ENCODE data around the gene BCL11A. TPM values are rescaled to one million over a fixed set of nuclear protein-coding genes. Genes with fewer than 3 reads are reported as not detected.

The BCL11A gene
- total RNA-seq, 4 donors from 2014 or later = 0.22 TPM; not detected in 3

DNA sequence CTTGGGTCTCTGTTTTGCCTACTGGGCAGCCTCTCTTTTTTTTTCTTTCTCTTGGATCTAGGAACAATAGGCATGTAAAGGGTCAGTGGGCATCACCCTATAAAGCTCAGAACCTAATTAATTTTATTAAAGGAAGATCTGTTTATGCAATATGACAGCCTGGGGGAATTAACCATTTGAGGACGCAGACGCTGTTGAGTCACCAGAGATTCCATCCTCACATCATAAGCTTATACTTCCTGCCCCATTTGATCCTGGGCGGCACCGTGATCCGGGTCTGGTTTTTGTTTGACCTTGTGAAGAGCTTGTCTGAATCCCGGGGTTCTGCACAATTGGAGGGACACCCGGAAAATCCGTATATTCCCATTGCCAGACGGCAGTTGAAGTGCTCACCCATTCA is 16.8 kb upstream of the BCL11A start:
- 5 to 6% methylated on average over 9 of the region's 9 CpGs for WGBS, 2 donors
- peaks cover 0 to 76% of the 10 kb centered on the region in 2 donors for H3K27me3 ChIP-seq
- H3K4me3 ChIP-seq = no peak overlapping the region

DNA sequence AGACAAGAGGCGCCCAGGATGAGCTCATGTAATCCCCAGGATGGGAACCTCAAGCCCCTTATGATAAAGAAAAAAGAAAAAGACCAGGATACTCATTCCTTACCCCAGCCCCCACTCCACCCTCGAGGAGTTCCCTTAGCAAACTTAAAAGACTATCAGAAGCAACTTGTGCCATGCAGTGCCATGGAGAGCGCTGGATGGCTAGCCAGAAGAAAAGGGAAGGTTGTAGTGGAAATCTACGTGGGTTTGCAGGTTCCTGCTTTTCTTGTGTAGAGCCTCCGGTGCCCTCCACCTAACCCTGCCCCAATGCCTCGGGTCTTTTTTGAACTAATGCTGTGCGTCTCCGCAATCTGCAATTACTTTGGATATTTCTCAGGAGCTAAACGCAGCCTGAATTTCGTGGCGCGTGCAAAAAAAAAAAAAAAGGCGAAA is 16.2 kb upstream of the BCL11A start:
- Histone ChIP-seq H3K27ac (no peak overlapping the region), H3K9me3 (no peaks in the 10 kb centered on the region), H3K4me1 (peaks cover 0 to 9% (median 0%) of the 10 kb centered on the region in 4 donors), H3K4me3 (peak overlapping the region in 1 of 4 donors; percentile 8), H3K36me3 (no peaks in the 10 kb centered on the region), H3K27me3 (peaks cover 0 to 81% of the 10 kb centered on the region in 2 donors)
- WGBS, 2 donors = 3 to 5% methylated on average over 13 of the region's 13 CpGs
- no peak for DNase-seq (ENCODE audit: low spot score in 2 of 2)
- TF ChIP-seq EP300 (IDR thresholded peaks at IDR 0.05) = no peak
- no peak for TF ChIP-seq POLR2A (IDR thresholded peaks at IDR 0.05)
- TF ChIP-seq, protein P1, sequence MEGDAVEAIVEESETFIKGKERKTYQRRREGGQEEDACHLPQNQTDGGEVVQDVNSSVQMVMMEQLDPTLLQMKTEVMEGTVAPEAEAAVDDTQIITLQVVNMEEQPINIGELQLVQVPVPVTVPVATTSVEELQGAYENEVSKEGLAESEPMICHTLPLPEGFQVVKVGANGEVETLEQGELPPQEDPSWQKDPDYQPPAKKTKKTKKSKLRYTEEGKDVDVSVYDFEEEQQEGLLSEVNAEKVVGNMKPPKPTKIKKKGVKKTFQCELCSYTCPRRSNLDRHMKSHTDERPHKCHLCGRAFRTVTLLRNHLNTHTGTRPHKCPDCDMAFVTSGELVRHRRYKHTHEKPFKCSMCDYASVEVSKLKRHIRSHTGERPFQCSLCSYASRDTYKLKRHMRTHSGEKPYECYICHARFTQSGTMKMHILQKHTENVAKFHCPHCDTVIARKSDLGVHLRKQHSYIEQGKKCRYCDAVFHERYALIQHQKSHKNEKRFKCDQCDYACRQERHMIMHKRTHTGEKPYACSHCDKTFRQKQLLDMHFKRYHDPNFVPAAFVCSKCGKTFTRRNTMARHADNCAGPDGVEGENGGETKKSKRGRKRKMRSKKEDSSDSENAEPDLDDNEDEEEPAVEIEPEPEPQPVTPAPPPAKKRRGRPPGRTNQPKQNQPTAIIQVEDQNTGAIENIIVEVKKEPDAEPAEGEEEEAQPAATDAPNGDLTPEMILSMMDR (IDR thresholded peaks at IDR 0.05) = no peak

More for the DNA sequence above, 16.8 kb upstream of the BCL11A start:
- DNase-seq (ENCODE audit: low spot score in 2 of 2) = no peak
- H3K27ac ChIP-seq = no peak overlapping the region
- H3K9me3 ChIP-seq = no peaks in the 10 kb centered on the region
- TF ChIP-seq, protein P1 (IDR thresholded peaks at IDR 0.05) = no peak
- no peak for TF ChIP-seq EP300 (IDR thresholded peaks at IDR 0.05)
- no peak for TF ChIP-seq POLR2A (IDR thresholded peaks at IDR 0.05)
- H3K4me1 ChIP-seq = peaks cover 0 to 9% (median 0%) of the 10 kb centered on the region in 4 donors
- H3K36me3 ChIP-seq = no peaks in the 10 kb centered on the region

DNA sequence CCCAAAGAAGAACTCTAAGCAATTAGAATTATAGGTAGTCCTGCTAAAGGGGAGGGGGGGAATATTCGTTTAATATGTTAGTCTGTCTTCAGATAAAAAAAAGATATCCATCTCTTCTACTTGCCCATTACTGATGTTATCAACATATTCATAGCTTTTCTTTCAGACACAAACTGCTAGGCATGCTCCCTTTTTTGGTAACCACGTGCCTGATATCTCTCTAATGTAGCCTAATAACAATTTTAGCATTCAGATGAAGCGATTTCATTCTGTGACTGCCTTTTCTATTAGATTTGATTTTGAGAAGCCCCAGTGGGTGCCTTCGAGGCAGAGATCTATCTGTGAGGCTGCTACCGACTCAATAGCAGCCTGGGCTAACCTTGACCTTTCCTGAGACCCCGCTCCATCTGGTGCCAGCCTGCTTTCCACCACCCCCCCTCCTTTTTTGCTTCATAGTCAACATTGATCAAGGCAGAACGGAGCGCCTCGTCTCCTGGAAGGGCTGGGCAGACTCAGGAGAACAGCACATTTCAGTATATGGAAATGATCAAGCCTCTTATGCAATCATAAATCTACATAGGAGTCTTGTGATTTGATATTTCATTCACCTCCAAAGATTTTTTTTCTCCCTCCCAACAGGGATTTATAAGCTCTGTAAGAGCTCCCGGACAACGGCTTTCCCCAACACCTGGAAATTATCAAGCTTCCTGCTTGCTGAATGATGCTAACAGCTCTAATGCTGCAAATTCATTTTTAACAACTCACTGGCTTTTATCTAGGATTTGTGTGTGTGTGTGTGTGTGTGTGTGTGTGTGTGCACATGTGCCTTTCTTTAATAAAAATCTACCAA is 14.7 kb upstream of the BCL11A start:
- WGBS, 2 donors = 21 to 25% methylated on average over 11 of the region's 11 CpGs
- Histone ChIP-seq H3K9me3 (no peaks in the 10 kb centered on the region), H3K27ac (no peak overlapping the region)

DNA sequence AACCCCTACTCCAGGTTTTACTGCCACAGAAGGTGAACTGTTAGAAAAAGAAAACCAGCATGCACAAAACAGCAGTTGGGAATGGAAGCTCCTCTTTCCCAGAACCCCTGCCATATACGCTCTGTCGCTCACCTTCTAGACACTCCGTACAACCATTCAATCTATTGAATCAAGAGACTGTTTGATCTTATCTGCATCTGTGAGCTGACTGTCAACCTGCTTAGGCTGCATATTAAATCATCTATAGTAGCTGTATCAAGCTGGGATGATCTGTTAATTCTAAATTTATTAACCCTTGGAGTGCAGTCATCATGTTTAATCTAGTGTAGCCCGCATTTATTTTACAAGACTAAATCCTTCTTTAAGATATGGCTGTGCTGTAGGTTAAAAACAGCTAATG is 13.6 kb upstream of the BCL11A start:
- 83 to 93% methylated on average over 4 of the region's 4 CpGs for WGBS, 2 donors
- no peak for TF ChIP-seq POLR2A (IDR thresholded peaks at IDR 0.05)
- TF ChIP-seq, protein P1 (IDR thresholded peaks at IDR 0.05) = no peak
- TF ChIP-seq EP300 (IDR thresholded peaks at IDR 0.05) = no peak
- peaks cover 0 to 99% of the 10 kb centered on the region in 2 donors for H3K27me3 ChIP-seq

More for the DNA sequence above, 14.7 kb upstream of the BCL11A start:
- Histone ChIP-seq H3K4me3 (no peak overlapping the region), H3K27me3 (peaks cover 0 to 97% of the 10 kb centered on the region in 2 donors), H3K4me1 (peaks cover 0 to 9% (median 0%) of the 10 kb centered on the region in 4 donors), H3K36me3 (no peaks in the 10 kb centered on the region)
- DNase-seq (ENCODE audit: low spot score in 2 of 2) = no peak
- no peak for TF ChIP-seq POLR2A (IDR thresholded peaks at IDR 0.05)
- TF ChIP-seq, protein P1 (IDR thresholded peaks at IDR 0.05) = no peak
- TF ChIP-seq EP300 (IDR thresholded peaks at IDR 0.05) = no peak

DNA sequence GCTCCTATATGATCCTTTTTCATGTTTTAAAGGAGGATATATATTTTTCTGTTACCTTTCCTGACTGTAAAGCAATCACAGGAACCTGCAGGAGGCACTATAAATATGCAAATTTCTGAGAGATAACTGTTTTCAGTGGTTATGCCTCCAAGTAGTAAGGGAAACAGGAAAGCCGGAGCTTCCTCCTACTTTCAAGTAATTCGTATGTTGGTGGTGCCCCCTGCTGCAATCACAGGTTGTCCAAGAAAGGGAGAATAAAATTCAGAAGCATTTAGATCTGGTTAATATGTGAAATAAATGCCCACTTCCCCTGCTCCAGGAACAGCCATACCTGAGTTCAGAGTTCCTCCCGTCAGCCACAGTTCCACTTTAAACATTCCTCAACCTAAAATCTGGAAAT is 12.0 kb upstream of the BCL11A start:
- TF ChIP-seq, protein P1 (IDR thresholded peaks at IDR 0.05) = peak in 1 of 5 experiments; percentile 21
- no peak for TF ChIP-seq POLR2A (IDR thresholded peaks at IDR 0.05)
- no peak for DNase-seq (ENCODE audit: low spot score in 2 of 2)
- no peaks in the 10 kb centered on the region for H3K36me3 ChIP-seq
- H3K9me3 ChIP-seq = no peaks in the 10 kb centered on the region
- H3K27me3 ChIP-seq = peaks cover 0 to 99% of the 10 kb centered on the region in 2 donors
- no peak overlapping the region for H3K27ac ChIP-seq
- H3K4me1 ChIP-seq = peaks cover 0 to 9% (median 0%) of the 10 kb centered on the region in 4 donors
- no peak overlapping the region for H3K4me3 ChIP-seq
- 30 to 37% methylated on average over 3 of the region's 3 CpGs for WGBS, 2 donors

More for the DNA sequence above, 13.6 kb upstream of the BCL11A start:
- Histone ChIP-seq H3K4me1 (peaks cover 0 to 9% (median 0%) of the 10 kb centered on the region in 4 donors), H3K36me3 (no peaks in the 10 kb centered on the region), H3K9me3 (no peaks in the 10 kb centered on the region), H3K27ac (no peak overlapping the region), H3K4me3 (no peak overlapping the region)
- DNase-seq (ENCODE audit: low spot score in 2 of 2) = no peak
